Neural cell (in vitro differentiated cells): ENCODE results near the gene KCNQ2. TPM values are rescaled to one million over a fixed set of nuclear protein-coding genes. Genes with fewer than 3 reads are reported as not detected.

Experiments
- H2AFZ ChIP-seq: fragments of 200-600, 300-800 bp; sonication (generic), shearing (Covaris generic); 2 replicates; pipeline ENCODE4 v1.6.0; 2014; ENCODE audit warnings: low read depth, mild to moderate bottlenecking, antibody characterized with exemption, low read length, moderate library complexity
- H3F3A ChIP-seq: fragments of 200-600 bp; shearing (Covaris generic); 2 replicates; pipeline ENCODE4 v1.6.1; 2016; ENCODE audit warnings: mild to moderate bottlenecking, moderate library complexity, mixed read lengths, antibody characterized with exemption, low read length; ENCODE audit not compliant: insufficient read depth, poor library complexity, severe bottlenecking
- H3K27ac ChIP-seq: fragments of 200-600, 300-800 bp; sonication (generic), shearing (Covaris generic); 2 replicates; pipeline ENCODE4 v1.5.1; 2014; ENCODE audit warnings: mild to moderate bottlenecking, low read length, moderate library complexity
- H3K27me3 ChIP-seq: fragments of 300-800, 200-600 bp; sonication (generic), shearing (Covaris generic); 2 replicates; pipeline ENCODE4 v1.6.0; 2014; ENCODE audit warnings: mild to moderate bottlenecking, low read depth, low read length, moderate library complexity; ENCODE audit not compliant: insufficient read depth
- H3K36me3 ChIP-seq: fragments of 300-800, 200-600 bp; sonication (generic), shearing (Covaris generic); 2 replicates; pipeline ENCODE4 v1.5.1; 2014; ENCODE audit warnings: mild to moderate bottlenecking, antibody characterized with exemption, low read length, moderate library complexity; ENCODE audit not compliant: insufficient read depth
- H3K4me2 ChIP-seq: fragments of 300-800, 200-600 bp; sonication (generic), shearing (Covaris generic); 2 replicates; pipeline ENCODE4 v1.6.0; 2014; ENCODE audit warnings: mild to moderate bottlenecking, low read length
- H3K4me3 ChIP-seq: fragments of 300-800, 200-600 bp; sonication (generic), shearing (Covaris generic); 2 replicates; pipeline ENCODE4 v1.5.1; 2014; ENCODE audit warnings: mild to moderate bottlenecking, low read length, moderate library complexity
- H3K79me2 ChIP-seq: fragments of 200-600 bp; shearing (Covaris generic); replicated peaks from 2 replicates; pipeline ENCODE4 v1.6.0; 2014; ENCODE audit warnings: mild to moderate bottlenecking, low read length, moderate library complexity; ENCODE audit not compliant: insufficient read depth
- H3K9ac ChIP-seq: fragments of 300-800, 200-600 bp; sonication (generic), shearing (Covaris generic); 2 replicates; pipeline ENCODE4 v1.6.1; 2016; ENCODE audit warnings: mild to moderate bottlenecking, low read length, mixed read lengths
- H3K9me2 ChIP-seq: fragments of 200-600 bp; shearing (Covaris generic); 2 replicates; pipeline ENCODE4 v1.6.1; 2016; ENCODE audit warnings: mild to moderate bottlenecking, low read length, mixed read lengths; ENCODE audit not compliant: insufficient read depth
- H3K9me3 ChIP-seq: fragments of 200-600, 300-800 bp; sonication (generic), shearing (Covaris generic); 2 replicates; pipeline ENCODE4 v1.6.1; 2016; ENCODE audit warnings: mild to moderate bottlenecking, mixed run types, low read length, moderate library complexity, mixed read lengths
- H4K20me1 ChIP-seq: fragments of 200-600 bp; shearing (Covaris generic); 2 replicates; pipeline ENCODE4 v1.6.1; 2016; ENCODE audit warnings: mild to moderate bottlenecking, mixed run types; ENCODE audit not compliant: insufficient read depth
- CTCF ChIP-seq: fragments of 450-650 bp; IDR thresholded peaks from 2 replicates; pipeline ENCODE4 v1.5.1; 2014; ENCODE audit warnings: antibody characterized with exemption, mild to moderate bottlenecking, moderate library complexity; ENCODE audit not compliant: poor library complexity, severe bottlenecking
- EP300 ChIP-seq: fragments of 450-650 bp; conservative IDR thresholded peaks from 2 replicates; pipeline ENCODE4 v1.6.1; 2014; ENCODE audit warnings: antibody characterized with exemption, mild to moderate bottlenecking, moderate library complexity; ENCODE audit not compliant: poor library complexity, severe bottlenecking
- EZH2 ChIP-seq: fragments of 200-600, 300-800 bp; shearing (Covaris generic), sonication (generic); IDR thresholded peaks from 2 replicates; pipeline ENCODE4 v1.6.1; 2014; ENCODE audit warnings: antibody characterized with exemption, low read length, borderline replicate concordance, mild to moderate bottlenecking; ENCODE audit not compliant: insufficient read depth, poor library complexity, severe bottlenecking
- MXI1 ChIP-seq: fragments of 450-650 bp; conservative IDR thresholded peaks from 2 replicates; pipeline ENCODE4 v1.6.1; 2014; ENCODE audit warnings: antibody characterized with exemption, mild to moderate bottlenecking; ENCODE audit not compliant: poor library complexity, severe bottlenecking
- POLR2AphosphoS5 ChIP-seq: IDR thresholded peaks from 2 replicates; pipeline ENCODE4 v1.6.1; 2012
- RAD21 ChIP-seq: fragments of 450-650 bp; conservative IDR thresholded peaks from 2 replicates; pipeline ENCODE4 v1.6.1; 2014; ENCODE audit warnings: antibody characterized with exemption, mild to moderate bottlenecking, moderate library complexity
- REST ChIP-seq: IDR thresholded peaks from 2 replicates; pipeline ENCODE4 v1.6.1; 2012; ENCODE audit warnings: borderline replicate concordance
- SMC3 ChIP-seq: fragments of 450-650 bp; conservative IDR thresholded peaks from 2 replicates; pipeline ENCODE4 v1.6.1; 2014; ENCODE audit warnings: antibody characterized with exemption, mild to moderate bottlenecking, moderate library complexity; ENCODE audit not compliant: poor library complexity
- TAF1 ChIP-seq: IDR thresholded peaks from 2 replicates; pipeline ENCODE4 v1.6.1; 2012; ENCODE audit warnings: low read depth
- polyA plus RNA-seq: library from polyadenylated mRNA; depleted of rRNA; stranded (reverse); fragments of >200 nt; gene quantifications from 2 replicates; pipeline ENCODE4 v1.2.3, GENCODE V29; 2014

KCNQ2 gene
- polyA plus RNA-seq, 1 donor from 2014 or later, result 84.7 TPM

- no peak overlapping the region for H3K4me2 ChIP-seq
- peaks cover 69% of the 10 kb centered on the region for H3K79me2 ChIP-seq
- H3K9me3 ChIP-seq, result no peaks in the 10 kb centered on the region
- no peaks in the 10 kb centered on the region for H3K36me3 ChIP-seq
- TF ChIP-seq POLR2AphosphoS5, result no peak
- H2AFZ ChIP-seq, result no peak overlapping the region
- no peak overlapping the region for H3K9ac ChIP-seq
- H3K27ac ChIP-seq, result no peak overlapping the region
- H4K20me1 ChIP-seq, result peaks cover 14% of the 10 kb centered on the region
- no peaks in the 10 kb centered on the region for H3K9me2 ChIP-seq
- no peaks in the 10 kb centered on the region for H3F3A ChIP-seq
- no peak overlapping the region for H3K4me3 ChIP-seq
- no peaks in the 10 kb centered on the region for H3K27me3 ChIP-seq
These were observed 8.2 kb downstream of the KCNQ2 start for GRCh38 chr20:63464289-63464635.

GRCh38 chr20:63463400-63464288 is 8.8 kb downstream of the KCNQ2 start:
- TF ChIP-seq CTCF (no peak), MXI1 (no peak), EZH2 (no peak), SMC3 (no peak), RAD21 (no peak), EP300 (no peak), REST (no peak), POLR2AphosphoS5 (no peak), TAF1 (no peak)
- Histone ChIP-seq H3K27ac (no peak overlapping the region), H3K27me3 (no peaks in the 10 kb centered on the region), H3K9me3 (no peaks in the 10 kb centered on the region), H3K4me2 (no peak overlapping the region), H4K20me1 (peaks cover 14% of the 10 kb centered on the region), H3F3A (no peaks in the 10 kb centered on the region), H3K4me3 (no peak overlapping the region), H3K9me2 (no peaks in the 10 kb centered on the region), H3K9ac (no peak overlapping the region), H2AFZ (no peak overlapping the region), H3K79me2 (peaks cover 63% of the 10 kb centered on the region), H3K36me3 (no peaks in the 10 kb centered on the region)
